ENCODE measurements around the gene POLH.
"Not testable (repeated sequence)": the region's sequence is repeated elsewhere in the genome, so short reads cannot be mapped to it uniquely, and the experiment has no call there.

The POLH gene

DNA sequence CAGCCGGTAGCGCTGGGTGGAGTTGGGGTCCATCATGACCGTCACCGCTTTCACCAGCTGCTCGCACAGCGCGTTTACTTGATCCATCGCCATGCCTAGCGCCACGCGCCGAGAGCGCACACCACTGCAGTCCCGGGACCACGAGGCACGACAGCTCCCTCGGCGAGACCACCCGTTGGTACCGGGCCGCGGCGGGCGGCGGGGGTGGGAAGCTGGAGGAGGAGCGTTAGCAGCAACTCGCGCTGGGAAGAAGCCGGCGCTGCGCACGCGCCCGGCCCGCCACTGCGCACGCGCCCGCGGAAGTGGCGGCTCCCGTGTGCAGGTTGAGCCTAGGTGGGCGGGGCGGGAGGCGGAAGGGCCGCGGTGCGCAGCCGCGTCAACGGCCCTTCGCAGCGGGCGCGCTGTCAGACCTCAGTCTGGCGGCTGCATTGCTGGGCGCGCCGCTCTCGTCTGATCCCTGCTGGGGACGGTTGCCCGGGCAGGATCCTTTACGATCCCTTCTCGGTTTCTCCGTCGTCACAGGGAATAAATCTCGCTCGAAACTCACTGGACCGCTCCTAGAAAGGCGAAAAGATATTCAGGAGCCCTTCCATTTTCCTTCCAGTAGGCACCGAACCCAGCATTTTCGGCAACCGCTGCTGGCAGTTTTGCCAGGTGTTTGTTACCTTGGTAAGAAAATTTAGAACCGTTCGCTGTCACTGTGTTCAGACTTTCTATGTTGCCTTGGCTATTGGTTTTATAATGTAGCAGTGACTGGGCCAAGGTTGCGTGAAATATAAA lies at the start of gene POLH, which contains the start of gene XPO5:
POLH (plus strand) TSS at position 414 of the 780 bp plus-strand sequence. CDS start 6,135 bp downstream, outside the sequence.
XPO5 (minus strand) TSS at position 267 of the 780 bp plus-strand sequence; CDS start at position 93, 174 bp downstream.
- peak; percentile 94 for DNase-seq (ENCODE audit: low spot score)

DNA sequence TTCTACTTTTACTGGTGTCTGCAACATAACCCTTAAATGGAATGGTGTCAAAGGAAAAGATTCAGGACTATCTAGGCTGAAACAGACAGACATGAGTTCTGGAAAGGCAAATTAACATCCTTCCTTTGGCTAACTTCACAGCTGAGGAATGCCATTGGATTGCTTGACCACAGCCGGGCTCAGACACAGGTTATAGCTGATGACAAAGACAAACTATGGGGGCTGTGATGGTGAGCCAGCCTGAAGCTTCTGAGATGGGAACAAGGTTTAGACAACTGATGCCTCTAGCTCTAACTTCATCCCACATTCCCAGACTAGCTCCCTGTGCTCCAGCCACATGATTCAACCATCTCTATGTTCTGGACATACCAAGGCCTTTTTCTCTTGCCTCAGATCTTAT lies 43.8 kb upstream of the POLH start:
- no peak for DNase-seq (ENCODE audit: low spot score)

DNA sequence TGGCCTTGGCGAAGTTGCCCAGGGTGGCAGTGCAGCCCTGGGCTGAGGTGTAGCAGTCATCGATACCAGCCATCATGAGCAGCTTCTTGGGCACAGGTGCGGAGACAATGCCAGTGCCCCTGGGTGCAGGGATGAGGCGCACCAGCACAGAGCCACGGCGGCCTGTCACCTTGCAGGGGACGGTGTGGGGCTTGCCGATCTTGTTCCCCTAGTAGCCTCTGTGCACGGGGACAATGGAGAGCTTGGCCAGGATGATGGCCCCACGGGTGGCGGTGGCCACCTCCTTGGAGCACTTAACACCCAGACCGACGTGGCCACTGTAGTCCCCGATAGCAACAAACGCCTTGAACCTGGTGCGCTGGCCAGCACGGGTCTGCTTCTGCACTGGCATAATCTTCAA lies 37.0 kb upstream of the POLH start:
- not testable (repeated sequence) for DNase-seq (ENCODE audit: low spot score)

DNA sequence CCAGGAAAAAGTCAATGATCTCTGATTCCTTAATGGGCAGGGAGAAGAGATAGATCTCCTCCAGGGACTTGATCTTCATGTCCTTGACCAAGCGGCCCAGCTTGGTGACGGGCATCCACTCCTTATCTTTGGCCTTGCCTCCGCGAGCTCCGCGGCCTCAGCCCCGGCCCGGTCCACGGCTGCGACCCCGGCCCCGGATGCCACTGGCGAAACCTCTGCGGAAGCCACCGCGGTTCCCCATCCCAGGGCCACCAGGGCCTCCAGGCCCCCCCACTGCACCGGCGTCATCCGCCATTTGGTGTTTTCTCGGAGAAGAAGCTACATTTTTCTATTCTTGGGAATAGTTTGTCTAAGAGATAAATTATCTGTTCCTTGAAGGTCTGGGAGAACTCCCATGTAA lies 36.6 kb upstream of the POLH start:
- not testable (repeated sequence) for DNase-seq (ENCODE audit: low spot score)

DNA sequence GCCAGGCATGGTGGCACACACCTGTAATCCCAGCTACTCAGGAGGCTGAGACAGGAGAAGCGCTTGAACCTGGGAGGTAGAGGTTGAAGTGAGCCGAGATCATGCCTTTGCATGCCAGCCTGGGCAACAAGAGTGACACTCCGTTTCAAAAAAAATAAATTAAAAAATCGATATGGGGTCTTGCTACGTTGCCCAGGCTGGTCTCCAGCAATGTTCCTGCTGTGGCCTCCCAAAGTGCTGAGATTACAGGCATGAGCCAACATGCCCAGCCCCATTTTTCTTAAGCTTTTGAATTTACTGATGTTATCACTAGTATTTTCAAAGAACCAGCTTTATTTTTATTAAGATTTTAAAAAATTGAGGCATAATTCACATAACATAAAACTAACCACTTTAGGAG lies 35.5 kb upstream of the POLH start:
- DNase-seq (ENCODE audit: low spot score), result no peak

DNA sequence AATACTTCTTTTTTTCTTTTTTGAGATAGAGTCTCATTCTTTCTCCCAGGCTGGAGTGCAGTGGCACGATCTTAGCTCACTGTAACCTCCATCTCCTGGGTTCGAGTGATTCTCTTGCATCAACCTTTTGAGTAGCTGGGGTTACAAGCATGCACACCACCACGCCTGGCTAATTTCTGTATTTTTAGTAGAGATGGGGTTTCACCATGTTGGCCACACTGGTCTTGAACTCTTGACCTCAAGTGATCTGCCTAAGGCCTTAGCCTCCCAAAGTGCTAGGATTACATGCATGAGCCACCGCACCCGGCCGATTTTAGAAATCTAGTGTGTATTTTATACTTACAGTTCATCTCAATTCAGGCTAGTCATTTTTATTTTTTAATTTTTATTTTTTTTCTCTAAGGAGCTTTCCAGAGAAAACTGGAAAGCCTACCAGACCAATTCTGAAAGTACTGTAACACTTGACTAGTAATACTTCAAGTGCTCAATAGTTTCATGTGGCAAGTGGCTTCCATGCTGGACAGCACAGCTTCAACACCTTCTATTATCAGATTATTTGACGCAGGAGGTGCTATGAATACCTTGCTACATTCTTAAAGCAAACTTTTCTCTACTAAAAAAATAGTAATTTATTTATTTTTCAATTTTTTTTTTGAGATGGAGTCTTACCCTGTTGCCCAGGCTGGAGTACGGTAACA lies 34.1 kb upstream of the POLH start:
- DNase-seq (ENCODE audit: low spot score), result no peak

DNA sequence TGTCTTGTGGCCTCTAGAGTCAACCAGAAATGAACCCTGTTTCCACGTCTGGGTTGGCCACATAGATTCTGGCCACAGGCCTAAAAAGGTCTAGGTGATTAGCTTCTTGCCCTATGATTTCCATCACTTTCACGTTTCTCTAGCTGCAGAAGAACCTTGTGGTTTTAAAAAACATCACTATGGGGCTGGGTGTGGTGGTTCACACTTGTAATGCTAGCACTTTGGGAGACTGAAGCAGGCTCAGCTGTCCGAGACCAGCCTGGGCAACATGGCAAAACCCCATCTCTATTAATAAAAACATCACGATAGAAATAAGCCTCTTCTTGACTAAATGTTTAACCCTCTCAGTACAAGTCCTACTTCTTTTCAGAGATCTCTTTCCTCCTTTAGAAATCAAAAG lies 31.5 kb upstream of the POLH start:
- DNase-seq (ENCODE audit: low spot score), result no peak

DNA sequence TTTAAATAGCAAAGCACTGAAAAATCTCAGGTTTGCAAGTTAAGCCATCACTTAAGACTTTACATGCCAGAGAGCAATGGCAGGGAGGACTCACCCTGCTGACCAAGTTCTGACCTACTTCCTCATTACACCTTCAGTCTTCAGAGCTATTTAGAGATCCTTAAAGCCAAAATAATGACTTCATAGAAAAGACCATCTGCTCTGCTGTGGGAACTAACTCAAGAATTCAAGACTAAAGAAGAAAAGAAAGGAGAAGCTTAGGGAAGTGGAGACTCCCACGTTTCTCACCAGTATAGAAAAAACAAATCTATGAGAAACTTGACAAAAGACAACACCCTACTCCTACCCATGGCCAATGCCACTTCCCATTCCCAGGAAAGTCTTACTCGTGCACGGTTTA lies 28.8 kb upstream of the POLH start:
- no peak for DNase-seq (ENCODE audit: low spot score)

DNA sequence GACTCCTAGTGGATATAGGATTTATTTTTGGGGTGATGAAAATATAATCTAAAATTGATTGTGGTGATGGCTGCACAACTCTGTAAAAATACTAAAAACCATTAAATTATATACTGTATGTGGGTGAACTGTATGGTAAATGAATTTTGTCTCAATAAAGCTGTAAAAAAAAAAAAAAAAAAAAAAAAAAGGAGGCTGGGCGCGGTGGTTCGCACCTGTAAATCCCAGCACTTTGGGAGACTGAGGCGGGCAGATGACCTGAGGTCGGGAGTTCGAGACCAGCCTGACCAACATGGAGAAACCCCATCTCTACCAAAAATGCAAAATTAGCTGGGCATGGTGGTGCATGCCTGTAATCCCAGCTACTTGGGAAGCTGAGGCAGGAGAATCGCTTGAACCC lies 18.4 kb upstream of the POLH start:
- DNase-seq (ENCODE audit: low spot score), result not testable (repeated sequence)

DNA sequence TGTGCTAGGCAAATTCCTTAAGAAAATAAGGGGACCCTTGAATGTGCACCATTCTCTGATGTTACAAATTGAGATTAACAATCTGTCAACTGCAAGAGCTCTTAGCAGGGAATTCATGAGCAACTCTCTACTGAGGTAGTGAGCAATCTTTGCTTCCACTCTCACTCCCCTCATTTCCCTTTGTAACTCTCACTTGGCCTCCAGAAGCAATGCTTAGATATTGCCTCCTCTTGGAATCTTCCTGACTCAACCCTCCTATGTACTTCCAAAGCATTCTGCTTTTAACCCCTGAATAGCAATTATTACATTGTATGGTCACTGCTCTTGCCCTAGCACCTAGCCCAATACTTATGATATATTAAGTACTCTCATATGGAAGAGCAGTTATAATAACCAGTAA lies 16.7 kb upstream of the POLH start:
- DNase-seq (ENCODE audit: low spot score), result no peak

DNA sequence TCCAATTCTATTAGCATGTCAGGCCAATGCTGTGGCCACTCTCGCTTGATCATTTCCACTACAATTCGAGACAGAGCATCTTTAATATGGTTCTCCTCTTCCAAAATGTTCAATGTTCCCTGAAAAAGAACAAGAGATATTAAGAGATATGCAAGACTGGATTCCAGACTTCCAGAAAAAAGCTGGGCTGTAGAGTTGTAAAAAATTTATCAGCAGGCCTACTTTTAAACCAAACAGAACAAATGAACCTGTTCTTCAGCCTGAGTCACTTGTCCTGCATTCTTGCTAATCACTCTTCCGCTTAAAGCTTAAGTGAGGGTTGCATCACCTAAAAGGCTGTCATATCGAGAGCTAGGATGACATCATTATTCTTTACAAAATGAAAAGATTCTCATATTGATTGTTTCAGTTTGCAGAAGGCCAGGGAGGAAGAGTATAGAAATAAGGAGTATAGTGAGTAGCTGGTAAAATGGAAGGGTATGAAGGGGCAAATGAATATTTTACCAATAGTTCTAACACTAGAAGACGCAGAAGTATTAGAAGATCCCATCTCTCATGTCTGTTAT lies 5.0 kb upstream of the POLH start:
- peak; percentile 88 for DNase-seq (ENCODE audit: low spot score)

DNA sequence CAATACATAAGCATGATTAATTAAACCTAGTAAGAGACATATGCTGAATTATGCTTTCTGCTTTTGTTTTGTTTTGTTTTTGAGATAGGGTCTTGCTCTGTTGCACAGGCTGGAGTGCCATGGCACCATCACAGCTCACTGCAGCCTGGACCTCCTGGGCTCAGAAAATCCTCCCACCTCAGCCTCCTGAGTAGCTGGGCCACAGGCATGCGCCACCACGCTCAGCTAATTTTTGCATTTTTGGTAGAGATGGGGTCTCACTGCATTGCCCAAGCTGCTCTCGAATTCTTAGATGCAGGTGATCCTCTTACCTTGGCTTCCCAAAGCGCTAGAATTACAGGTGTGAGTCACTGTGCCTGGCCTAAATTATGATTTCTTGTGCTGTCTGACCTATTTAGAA lies 4.0 kb upstream of the POLH start:
- DNase-seq (ENCODE audit: low spot score), result no peak

DNA sequence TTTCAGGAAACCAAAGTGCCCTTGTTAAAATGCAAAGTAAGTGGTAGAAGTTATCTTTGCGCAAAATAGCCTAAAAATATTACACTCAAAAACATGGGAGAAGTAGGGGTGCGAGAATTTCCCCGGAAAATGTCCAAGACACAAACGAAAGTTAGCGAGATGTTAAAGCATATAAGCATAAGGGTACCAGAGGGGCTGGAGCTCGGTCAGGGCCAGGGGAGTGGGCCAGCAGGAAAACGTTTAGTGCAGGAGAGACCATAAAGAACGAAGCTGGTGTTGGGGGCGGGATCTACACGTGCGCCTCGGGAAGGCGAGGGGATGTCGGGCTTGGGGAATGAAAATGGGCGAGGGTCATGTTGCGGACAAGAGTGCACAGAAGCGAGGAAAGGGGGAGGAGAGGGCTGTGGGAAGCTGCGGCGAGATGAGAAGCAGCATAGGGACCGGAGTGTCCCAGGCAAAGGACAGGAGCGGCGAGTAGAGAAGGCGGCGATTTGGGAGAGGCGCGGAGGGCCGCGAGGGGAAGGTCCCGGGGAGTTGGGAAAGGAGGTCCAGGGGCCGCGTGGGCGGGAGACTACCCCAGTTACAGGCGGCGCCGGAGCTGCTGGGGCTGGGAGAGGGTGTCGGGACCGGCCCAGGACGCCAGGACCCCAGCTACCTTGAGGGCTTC lies 747 bp upstream of the POLH start:
- peak; percentile 28 for DNase-seq (ENCODE audit: low spot score)

DNA sequence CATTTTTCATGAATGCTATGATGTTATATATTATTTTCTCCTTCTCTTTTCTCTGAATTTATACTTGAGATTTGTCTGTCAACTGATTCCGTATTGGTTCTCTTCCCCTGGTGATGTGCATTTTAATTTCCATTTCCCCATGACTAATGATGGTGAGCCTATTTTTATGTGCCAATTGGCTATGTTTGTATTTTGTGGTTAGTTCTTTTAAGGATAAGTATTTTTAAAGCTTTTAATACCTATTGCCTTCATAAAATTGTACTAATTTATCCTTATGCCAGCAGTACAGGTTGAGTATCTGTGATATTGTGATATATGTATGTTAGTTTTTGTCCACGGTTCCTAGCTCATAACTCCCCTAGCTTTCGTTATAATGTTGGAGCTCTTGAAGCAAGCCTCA lies 2.8 kb downstream of the POLH start:
- DNase-seq (ENCODE audit: low spot score), result peak; percentile 33

DNA sequence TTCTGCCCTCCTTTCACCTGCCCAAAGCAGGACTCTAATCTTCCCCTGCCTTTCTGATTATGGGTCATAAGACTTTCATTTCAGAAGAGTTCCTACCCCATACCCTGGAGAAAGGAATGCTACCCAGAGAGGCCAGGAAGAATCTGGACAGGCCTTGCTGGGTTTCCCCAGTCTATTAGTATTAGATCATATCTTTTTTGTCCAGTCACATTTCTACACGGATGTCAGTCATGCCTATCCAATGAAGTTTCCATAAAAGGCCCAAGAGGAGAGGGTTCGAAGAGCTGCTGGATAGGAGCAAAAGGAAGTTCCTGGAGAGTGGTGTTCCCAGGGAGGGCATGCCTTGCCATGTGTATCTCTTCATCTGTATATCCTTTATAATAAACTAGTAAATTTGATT lies 3.2 kb downstream of the POLH start:
- peak; percentile 94 for DNase-seq (ENCODE audit: low spot score)

DNA sequence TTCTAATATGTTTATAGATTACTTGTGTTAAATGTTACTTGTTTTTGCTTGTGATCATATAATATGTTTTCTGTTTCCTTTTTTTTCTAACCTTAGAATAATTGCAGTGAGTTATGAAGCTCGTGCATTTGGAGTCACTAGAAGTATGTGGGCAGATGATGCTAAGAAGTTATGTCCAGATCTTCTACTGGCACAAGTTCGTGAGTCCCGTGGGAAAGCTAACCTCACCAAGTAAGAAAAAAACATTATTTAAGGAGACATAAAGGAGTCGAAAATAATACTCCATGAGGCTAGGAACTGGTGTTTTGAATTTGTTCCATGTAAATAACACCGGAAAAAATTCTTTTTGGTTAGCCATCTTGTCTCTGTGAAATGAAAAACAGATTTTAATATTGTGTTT lies 6.9 kb downstream of the POLH start:
- DNase-seq (ENCODE audit: low spot score), result no peak

DNA sequence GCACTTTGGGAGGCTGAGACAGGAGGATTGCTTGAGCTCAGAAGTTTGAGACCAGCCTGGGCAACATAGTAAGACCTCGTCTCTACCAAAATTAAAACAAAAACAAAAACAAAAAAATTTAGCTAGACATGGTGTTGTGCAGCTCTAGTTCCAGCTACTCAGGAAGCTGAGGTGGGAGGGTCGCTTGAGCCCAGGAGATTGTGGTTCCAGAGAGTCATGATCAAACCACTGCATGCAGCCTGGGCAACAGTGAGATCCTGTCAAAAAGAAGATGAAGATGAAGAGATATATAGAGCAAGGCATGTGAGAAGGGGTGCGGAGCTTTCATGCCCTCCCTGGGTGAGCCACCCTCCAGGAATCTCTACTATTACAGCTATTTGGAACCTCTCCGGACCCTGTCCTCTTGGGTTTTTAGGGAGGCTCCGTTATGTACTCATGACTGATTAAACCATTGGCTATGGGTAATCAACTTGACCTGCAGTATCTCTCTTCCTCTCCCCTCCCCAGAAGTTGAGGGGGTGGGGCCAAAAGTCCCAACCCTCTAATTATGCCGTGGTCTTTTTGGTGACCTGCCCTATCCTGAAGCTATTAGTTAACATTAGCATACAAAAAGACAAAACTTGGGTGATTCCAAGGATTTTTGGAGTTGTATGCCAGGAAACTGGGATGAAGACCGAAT lies 9.0 kb downstream of the POLH start:
- no peak for DNase-seq (ENCODE audit: low spot score)

DNA sequence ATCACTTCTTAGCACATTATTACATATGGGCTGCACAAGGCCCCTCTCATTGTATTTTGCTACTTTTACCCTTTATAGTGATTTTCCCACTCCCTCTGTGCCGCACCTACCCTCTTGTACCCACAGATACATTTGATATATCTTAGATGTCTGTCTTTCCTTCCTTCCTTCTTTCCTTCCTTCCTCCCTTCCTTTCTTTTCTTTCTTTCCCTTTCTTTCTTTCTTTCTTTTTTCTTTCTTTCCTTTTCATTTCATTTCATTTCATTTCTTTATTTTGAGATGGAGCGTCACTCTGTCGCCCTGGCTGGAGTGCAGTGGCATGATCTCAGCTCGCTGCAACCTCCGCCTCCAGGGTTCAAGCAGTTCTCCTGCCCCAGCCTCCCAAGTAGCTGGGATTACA lies 12.2 kb downstream of the POLH start:
- DNase-seq (ENCODE audit: low spot score), result no peak

DNA sequence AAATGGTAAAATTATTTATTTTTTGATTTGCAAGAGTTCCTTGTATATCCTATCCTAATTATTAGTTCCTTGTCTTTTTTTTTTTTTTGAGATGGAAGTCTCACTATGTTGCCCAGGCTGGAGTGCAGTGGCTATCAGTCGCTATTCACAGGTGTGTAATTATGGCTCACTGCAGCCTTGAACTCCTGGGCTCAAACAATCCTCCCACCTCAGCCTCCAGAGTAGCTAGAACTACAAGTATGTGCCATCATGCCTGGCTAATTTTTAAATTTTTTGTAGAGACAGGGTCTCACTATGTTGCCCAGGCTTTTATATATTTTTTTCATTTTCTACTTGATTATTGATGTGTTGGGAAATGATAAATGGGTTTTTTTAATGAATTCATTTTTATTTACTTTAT lies 13.6 kb downstream of the POLH start:
- DNase-seq (ENCODE audit: low spot score), result not testable (repeated sequence)

DNA sequence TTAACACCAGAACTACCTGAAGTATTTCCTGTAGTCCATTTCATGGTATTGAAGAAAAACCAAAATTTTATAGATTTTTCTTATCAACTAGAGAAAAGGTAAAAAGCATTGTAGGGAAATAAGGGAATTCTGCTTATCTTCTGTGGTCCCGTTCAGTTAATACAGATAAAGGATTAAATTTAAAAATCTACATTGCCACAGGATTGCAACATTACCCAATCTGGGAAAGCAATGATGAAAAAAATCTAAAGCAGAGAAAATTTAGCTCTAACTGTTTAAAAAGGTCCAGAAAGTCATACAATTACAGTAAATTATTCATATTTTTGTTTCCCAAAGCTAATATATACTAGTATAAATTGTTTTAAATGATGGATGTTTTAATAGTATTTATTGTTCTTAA lies 18.0 kb downstream of the POLH start:
- no peak for DNase-seq (ENCODE audit: low spot score)

DNA sequence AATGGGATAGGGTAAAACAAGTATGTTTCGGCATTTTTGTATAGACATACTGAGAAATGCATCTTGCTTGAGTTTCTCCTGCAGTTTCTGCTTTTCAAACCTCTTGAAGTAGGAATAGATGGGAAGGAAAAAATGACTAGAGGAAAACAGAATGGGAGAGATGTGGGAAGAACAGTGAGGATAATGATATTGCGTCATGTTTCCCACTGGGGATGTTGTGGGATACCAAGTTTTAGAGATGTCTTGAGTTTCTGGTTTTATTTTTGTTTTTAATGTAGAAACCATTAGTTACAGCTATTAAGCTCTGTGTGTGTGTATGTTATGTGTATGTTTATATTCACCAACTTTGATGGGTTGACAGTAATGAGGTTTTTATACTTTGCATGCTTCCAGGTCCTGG lies 24.6 kb downstream of the POLH start:
- DNase-seq (ENCODE audit: low spot score), result no peak

DNA sequence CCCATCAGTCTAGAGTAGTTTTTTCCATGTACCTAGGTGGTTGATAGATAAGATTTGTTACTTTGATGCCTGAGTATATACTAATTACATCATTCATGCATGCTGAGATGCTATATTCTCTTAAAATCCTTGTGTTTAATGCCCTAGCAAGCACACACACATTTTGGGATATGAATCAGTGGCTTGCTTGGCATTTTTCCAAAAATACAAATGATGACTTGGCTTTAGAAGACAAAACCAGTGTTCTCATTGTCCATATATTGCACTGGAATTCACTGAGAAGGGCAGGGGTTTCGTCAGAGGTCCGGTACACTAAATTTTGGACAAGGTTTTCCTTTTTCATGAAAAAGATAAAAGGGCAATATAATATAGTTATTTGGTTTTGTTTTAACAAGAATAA lies 28.2 kb downstream of the POLH start:
- DNase-seq (ENCODE audit: low spot score), result peak; percentile 60
